H1 (cell line): ENCODE data around the gene RFX3. TPM values are rescaled to one million over a fixed set of nuclear protein-coding genes. Genes with fewer than 3 reads are reported as not detected.

Experiments
- CHD7 ChIP-seq: fragments of 300-600 bp; sonication (generic); IDR thresholded peaks from 2 replicates; pipeline ENCODE4 v1.7.1; 2012; ENCODE audit warnings: low read length, moderate library complexity, mild to moderate bottlenecking, inconsistent platforms; ENCODE audit not compliant: insufficient replicate concordance
- CREB1 ChIP-seq: IDR thresholded peaks from 2 replicates; pipeline ENCODE4 v1.6.1; 2012; ENCODE audit warnings: inconsistent platforms
- CTCF ChIP-seq, 3 experiments: IDR thresholded peaks; 1 replicate in 2 of 3; 2 replicates in 1 of 3; pipeline versions ENCODE4 v1.5.1 to v1.6.1; 2011; ENCODE audit warnings: low read length in 3 of 3, mild to moderate bottlenecking in 3 of 3, inconsistent platforms in 2 of 3, low read depth in 1 of 3, moderate library complexity in 1 of 3; ENCODE audit not compliant: insufficient read depth in 1 of 3; ENCODE audit errors: control extremely low read depth in 1 of 3
- RAD21 ChIP-seq, 2 experiments: IDR thresholded peaks in 1 of 2; conservative IDR thresholded peaks in 1 of 2; 2 replicates each; pipeline ENCODE4 v1.6.1; 2011; ENCODE audit warnings: low read depth in 2 of 2, low read length in 2 of 2, improper control_type of control experiment in 1 of 2, inconsistent platforms in 1 of 2, mild to moderate bottlenecking in 1 of 2, moderate library complexity in 1 of 2
- TAF7 ChIP-seq: optimal IDR thresholded peaks from 2 replicates; pipeline ENCODE3; 2011; ENCODE audit warnings: low read depth, mild to moderate bottlenecking, inconsistent platforms, low read length, moderate library complexity, borderline replicate concordance
- polyA plus RNA-seq, 7 experiments: library from polyadenylated mRNA; depleted of rRNA in 3 of 7; stranded (reverse) in 5 of 7; unstranded in 2 of 7; fragments of >200 nt in 5 of 7; fragments of 200-250 nt in 2 of 7; gene quantifications; 1 replicate in 5 of 7; 2 replicates in 1 of 7; 4 replicates in 1 of 7; pipeline versions ENCODE4 v1.2.1 to v1.2.3, GENCODE V29; 2011 to 2013; ENCODE audit warnings: missing spikeins in 2 of 7, mixed read lengths in 2 of 7
- total RNA-seq: library from RNA; stranded (reverse); fragmentation: NEBNext Ultra II Directional; extraction: Animal tissue kit (Norgen Biotek cat#: 25700); gene quantifications from 2 replicates; pipeline ENCODE4 v1.2.1, GENCODE V29; 2021

The RFX3 gene
- total and polyA plus RNA-seq, 2 of the 8 experiments (the other 6 are each of a cell fraction or from before 2014, with no cell fraction given) = 4.9 to 22.6 TPM

GRCh38 chr9:3467593-3468219, 58.1 kb downstream of the RFX3 start (continued):
- TF ChIP-seq CHD7 (peak; percentile 15), CREB1 (no peak), RAD21 (IDR thresholded peaks at IDR 0.05 in 1 of 2, conservative IDR thresholded peaks at IDR 0.05 in 1 of 2; ENCODE audit: low read depth in 2 of 2, low read length in 2 of 2) (peak; percentile 94 to 96), TAF7 (no peak), CTCF (IDR thresholded peaks at IDR 0.05; ENCODE audit: control extremely low read depth in 1 of 3, insufficient read depth in 1 of 3, low read depth in 1 of 3, low read length in 3 of 3) (peak; percentile 72 to 98 (median 72))
